ENCODE measurements around the gene CRX. TPM values are rescaled to one million over a fixed set of nuclear protein-coding genes. Genes with fewer than 3 reads are reported as not detected.
"Not testable (repeated sequence)": the region's sequence is repeated elsewhere in the genome, so short reads cannot be mapped to it uniquely, and the experiment has no call there.

CRX gene
- total RNA-seq, 1 experiment from 2014 or later: not detected

DNA sequence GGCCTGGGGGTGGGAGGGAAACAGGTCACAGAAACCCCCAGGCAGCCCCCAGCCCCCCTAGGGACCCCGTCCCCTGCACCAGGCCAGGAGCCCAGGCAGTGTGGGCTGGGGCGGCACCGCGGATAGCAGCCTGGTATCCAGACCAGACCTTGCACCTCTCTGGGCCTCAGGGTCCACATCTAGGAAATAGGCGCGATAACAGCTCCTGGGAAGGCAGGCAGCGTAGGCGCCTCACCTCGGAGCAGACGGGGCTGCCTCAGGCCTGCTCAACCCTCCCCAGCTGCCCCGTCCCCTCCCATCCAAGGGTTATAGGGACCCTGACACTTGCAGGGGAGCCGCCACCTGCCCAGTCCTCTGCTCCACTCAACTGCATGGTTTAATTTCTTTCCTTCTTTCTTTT lies 18.1 kb upstream of the CRX start:
- not testable (repeated sequence) for DNase-seq (ENCODE audit: low read depth)

DNA sequence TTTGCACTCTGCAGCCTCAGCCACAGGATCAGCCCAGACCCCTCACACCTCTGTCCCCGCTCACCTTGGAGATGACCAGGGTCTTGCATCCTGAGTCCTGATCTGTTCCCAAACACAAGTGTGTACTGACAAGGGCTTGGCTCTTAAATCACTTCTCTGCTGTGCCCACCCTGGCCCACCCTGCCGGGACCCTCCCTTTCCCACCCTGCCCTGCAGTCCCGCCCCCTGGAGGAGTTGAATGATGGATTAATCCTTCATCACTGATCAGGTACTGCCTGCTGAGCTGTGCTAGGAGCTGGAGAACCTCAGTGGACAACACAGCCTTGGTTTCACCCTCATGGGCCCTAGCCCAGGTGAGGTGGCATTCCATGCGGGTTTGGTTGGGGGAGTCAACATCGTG lies 17.3 kb upstream of the CRX start, which contains the start of gene TPRX1:
Gene TPRX1 (minus strand): TSS at position 101 of the 400 bp plus-strand sequence. CDS start 12 bp downstream, at position 89.
- DNase-seq (ENCODE audit: low read depth): not testable (repeated sequence)

DNA sequence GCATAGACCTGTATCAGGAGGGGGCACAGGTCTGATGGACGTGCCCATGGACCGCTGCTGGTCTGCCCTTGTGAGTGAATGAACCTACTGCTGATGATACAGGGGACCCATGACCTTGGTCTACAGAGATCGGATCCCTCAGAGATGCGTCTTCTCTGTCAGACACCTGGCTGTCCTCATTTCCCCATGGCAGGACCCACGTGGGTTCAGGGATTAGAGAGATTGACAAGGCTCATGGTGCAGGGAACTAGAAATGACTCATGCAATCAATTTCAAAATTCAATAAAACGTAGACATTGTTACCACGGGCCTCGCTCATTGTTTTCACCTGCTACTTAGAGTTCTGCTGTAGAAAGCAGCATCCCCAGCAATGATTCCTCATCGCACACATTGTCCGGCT lies 16.4 kb upstream of the CRX start:
- DNase-seq (ENCODE audit: low read depth): no peak

DNA sequence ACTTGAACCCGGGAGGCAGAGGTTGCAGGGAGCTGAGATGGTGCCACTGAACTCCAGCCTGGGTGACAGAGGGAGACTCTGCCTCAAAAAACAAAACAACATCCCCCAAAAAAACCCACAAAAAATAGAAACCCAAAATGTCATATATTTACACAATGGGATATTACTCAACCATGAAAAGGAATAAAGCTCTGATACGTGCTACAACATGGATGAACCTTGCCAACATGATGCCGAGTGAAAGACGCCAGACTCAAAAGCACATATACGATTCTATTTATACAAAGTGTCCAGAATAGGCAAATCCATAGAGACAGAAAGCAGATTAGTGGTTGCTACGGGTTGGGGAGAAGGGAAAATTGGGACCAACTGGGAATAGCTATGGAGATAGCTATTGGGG lies 15.3 kb upstream of the CRX start:
- no peak for DNase-seq (ENCODE audit: low read depth)

DNA sequence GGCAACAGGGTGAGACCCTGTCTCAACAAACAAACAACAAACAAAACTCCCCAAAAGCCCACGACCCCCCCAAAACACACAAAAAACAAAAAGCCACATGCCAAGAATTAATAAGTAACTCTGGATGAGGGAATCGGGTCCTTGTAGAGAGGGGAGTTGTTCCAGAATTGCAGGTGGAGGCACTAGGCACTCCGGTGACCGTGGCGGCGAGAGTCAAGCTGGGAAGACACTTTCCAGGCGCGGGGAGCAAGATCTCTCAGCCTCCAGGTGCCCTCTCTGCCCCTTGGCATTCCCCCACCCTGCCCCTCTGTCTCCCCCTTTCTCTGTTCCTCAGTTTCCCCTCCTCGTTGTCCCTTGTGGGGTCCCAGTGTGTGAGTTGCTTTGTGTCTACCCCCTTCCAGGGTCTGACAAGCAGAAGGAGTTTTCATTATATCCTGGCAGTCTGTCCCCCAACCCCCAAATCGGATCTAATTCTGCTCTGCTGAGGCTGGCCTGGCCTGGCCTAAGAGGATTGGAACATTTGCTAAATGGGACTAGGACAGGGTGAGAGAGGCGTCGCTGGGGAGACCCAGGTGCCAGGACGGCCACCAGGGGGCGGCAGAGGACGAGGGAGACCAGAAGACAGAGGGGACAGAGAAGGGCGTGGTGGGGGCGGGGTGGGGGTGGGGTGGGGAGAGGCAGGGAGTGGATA lies 8.3 kb upstream of the CRX start:
- peak; percentile 84 for DNase-seq (ENCODE audit: low read depth)

DNA sequence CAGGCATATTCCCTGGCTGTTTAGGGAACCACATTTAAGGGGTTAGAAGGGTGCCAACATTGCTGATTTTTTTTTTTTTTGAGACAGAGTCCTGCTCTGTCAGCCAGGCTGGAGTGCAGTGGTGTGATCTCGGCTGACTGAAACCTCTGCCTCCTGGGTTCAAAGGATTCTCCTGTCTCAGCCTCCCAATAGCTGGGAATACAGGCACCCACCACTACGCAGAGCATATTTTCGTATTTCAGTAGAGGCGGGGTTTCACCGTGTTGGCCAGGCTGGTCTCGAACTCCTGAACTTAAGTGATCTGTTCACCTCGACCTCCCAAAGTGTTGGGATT lies 7.8 kb upstream of the CRX start:
- DNase-seq (ENCODE audit: low read depth): no peak

DNA sequence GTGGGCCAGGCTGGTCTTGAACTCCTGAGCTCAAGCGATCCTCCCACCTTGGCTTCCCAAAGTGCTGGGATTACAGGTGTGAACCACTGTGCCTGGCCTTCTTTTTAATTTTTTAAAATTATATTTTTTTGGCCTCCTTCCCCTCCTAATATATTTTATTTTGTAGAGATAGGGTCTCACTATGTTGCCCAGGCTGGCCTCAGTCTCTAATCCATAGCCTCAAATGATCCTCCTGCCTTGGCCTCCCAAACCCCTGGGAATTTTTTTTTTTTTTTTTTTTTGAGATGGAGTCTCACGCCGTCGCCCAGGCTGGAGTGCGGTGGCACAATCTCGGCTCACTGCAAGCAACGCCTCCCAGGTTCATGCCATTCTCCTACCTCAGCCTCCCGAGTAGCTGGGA lies 5.5 kb upstream of the CRX start:
- DNase-seq (ENCODE audit: low read depth): not testable (repeated sequence)

DNA sequence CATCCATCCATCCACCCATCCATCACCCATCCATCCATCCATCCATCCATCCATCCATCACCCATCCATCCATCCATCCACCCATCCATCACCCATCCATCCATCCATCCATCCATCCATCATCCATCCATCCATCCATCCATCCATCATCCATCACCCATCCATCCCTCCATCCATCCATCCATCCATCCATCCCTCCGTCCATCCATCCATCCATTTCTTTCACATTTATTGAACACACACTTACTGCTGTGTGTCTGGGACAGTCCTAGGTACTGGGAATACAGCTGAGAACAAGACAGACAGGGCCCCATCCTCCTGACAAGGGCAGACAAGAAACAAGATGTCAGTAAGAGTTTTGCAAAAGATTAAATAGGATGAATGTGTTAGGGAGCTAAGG lies 3.5 kb upstream of the CRX start:
- DNase-seq (ENCODE audit: low read depth): not testable (repeated sequence)

DNA sequence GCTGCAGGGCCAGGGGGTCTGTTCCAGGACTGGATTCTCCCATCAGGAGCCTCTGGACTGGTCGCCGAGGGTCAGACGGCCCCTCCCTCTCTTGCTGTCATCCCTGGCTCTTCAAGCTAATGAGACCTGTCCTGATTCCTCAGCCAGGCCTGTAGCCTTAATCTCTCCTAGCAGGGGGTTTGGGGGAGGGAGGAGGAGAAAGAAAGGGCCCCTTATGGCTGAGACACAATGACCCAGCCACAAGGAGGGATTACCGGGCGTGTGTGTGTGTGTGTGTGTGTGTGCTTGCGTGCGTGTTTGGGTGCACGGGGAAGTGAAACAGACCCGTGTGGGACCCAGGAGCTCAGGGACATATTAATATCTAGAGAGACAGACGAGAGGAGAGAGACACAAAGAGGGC lies 1.9 kb upstream of the CRX start:
- no peak for DNase-seq (ENCODE audit: low read depth)

DNA sequence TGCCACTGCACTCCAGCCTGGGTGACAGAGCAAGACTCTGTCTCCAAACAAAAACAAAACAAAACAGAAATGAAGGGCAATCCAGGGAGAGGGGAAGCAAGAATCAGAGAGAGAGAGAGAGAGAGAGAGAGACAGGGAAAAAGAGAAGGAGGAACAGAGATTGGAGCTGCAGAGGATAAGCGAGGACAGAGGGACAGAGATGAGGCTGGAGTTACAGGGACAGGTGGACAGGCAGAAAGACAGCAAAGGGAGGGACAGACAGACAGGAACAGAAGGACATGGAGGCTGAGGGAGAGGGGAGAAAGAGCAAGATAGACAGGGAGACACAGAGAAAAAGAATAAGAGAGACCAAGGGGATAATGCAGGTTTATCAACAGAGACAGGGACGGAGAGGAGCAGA lies 1.3 kb upstream of the CRX start:
- DNase-seq (ENCODE audit: low read depth): no peak

DNA sequence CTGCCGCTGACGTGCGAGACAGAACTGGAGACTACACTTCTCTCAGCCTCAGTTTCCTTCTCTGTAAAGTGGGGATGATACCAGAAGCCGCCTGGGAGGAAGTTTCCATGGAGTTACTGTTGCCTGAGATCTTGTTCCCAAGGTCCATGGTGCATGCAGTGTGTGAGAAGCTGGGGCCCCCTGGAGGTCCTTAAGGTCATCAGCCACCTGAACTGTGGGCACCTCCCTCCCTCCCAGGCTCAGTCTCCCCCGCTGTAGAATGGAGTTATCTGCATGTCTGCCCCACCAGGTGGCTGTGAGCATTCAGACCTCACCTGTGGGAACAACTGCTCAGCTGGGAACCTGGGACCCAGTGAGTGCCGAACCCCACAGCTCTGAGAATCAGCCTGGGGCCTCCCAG lies 2.7 kb downstream of the CRX start:
- DNase-seq (ENCODE audit: low read depth): no peak

DNA sequence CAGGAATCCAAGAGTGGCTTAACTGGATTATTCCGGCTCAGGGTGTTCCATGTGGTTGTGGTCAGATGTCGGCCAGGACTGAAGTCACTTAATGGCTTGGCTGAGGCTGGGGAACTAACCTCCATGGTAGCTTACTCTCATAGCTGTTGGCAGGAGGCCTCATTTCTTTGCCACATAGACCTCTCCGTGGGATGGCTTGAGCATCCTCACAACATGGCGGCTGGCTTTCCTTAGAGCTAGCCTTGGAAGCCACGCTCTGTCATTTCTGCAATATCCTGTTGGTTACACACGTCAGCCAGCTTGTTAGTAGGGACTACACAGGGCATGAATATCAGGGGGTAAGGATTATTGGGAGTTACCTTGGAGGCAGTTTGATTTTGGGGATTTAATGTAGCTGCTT lies 5.1 kb downstream of the CRX start:
- no peak for DNase-seq (ENCODE audit: low read depth)

DNA sequence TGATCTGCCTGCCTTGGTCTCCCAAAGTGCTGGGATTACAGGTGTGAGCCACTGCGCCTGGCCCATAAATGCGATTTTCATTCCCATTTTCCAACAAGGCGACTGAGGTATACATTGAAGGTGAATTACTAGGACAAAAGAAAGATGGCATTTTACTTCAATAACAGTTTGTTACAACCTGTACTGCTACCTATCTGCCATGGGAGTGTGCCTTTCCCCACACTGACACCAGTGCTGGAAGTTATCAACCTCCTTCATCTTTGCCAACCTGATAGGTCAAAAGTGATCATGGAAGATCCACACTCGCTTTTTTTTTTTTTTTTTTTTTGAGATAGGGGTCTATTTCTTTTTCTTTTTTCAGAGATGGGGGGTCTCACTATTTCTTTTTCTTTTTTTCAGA lies 11.0 kb downstream of the CRX start:
- no peak for DNase-seq (ENCODE audit: low read depth)

DNA sequence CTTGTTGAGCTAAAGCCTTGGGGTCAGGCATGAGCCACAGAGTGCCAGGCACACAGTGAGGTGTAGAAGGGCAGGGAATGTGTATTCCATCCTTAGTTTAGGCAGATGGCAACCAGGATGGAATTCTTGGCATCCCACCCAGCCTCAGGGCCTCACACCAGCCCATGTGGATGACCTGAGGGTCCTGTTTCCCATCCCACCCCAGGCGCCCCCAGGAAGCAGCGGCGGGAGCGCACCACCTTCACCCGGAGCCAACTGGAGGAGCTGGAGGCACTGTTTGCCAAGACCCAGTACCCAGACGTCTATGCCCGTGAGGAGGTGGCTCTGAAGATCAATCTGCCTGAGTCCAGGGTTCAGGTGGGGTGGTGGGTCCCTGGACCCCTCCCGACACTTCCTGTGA lies 14.3 kb downstream of the CRX start:
- DNase-seq (ENCODE audit: low read depth): no peak

DNA sequence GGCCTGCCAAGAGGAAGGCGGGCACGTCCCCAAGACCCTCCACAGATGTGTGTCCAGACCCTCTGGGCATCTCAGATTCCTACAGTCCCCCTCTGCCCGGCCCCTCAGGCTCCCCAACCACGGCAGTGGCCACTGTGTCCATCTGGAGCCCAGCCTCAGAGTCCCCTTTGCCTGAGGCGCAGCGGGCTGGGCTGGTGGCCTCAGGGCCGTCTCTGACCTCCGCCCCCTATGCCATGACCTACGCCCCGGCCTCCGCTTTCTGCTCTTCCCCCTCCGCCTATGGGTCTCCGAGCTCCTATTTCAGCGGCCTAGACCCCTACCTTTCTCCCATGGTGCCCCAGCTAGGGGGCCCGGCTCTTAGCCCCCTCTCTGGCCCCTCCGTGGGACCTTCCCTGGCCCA lies 17.7 kb downstream of the CRX start:
- no peak for DNase-seq (ENCODE audit: low read depth)

DNA sequence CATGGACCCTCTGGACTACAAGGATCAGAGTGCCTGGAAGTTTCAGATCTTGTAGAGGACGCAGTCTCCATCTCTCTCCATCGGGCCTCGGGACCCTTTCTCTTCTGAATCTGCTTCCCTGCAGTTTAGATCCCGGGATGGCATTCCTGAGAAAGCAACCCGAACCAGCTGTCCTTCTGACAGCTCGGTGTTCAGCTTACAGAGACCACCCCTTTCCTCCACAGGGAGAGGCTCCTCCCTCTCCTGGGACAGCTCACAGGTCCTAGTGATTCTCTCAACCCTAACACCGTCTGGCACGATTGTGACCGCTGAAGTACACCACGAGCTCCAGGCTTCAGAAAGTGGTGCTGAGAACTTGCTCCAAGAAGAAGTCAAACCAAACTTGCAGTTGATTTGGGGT lies 18.2 kb downstream of the CRX start:
- no peak for DNase-seq (ENCODE audit: low read depth)

DNA sequence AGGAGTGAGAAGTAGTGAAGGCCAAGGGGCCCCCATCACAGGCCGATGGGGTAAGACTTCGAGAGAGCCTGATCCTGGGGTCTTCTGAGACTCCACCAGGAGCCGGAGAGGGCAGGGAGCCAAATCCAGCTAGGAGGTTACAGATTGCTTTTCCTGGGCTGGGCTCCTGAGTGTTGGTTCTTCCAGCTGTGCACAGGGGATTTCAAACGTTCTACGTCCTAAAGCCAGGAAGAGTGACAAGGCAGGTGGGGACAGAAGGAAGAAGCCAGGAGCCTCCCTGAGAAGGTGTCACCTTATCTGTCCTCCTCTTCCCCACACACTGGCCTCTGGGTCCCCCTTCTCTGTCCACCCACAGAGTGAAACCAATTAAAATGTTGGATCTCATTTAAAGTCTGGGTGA lies 21.2 kb downstream of the CRX start:
- no peak for DNase-seq (ENCODE audit: low read depth)

DNA sequence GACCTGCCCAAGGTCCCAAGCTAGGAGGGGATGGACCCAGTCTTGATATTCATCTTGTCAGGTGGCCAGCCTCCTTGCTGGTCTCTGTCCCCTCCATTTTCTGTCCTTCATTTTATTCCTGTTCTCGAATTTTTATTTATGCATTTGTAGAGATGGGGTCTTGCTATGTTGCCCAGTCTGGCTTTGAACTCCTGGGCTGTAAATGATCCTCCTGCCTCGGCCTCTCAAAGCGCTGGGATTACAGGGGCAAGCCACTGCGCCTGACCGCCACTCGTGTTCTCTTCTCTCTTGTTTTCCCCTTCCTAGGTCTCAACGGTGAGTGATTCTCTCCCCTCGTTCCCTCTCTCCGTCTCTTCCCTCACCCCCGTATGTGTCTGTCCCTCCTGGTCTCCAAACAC lies 26.7 kb downstream of the CRX start:
- no peak for DNase-seq (ENCODE audit: low read depth)

DNA sequence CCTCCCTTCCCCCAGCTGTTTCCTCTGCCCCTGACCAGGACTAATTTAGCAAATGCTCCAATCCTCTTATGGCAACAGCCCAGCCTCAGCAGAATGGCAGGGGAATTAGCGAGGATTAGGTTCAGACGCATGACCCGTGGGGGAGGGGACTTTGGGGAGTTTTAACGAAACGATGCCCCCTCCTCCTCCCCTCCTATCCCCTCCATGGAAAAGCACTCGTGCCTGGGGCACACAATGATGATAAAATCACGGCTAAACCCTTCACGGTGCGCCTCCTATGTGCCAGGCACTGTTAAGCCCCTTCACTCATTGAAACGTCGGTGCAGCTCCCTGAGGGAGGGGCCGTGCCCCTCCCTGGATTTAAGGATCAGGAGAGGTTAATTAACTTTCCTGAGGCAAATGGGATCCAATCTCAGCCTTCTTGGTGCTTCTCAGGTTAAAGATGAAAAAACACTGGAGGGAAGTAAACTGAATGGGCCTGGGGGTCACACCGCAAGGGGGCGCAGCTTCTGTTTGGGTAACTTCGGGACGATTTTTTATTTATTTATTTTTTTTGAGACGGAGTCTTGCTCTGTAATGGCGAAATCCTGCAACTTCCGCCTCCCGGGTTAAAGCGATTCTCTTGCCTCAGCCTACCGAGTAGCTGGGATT lies 27.2 kb downstream of the CRX start:
- peak; percentile 65 for DNase-seq (ENCODE audit: low read depth)

DNA sequence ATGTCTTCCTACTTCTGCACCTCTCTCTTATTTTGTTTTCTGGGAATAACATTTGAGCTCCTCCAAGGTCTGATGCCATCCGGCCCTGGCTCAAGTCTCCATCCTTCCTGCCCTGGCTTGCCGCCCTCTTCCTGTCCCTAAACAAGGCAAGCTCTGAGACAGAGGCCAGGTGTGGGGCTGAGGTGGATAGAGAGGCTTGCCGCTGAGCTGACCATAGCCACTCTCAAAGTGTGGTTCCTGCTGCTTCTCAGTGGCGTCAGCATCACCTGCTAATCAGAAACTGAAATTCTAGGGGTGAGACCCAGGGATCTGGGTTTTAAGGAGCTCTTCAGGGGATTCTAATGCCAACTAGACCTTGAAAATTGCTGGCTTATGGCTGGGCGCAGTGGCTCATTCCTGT lies 31.3 kb downstream of the CRX start:
- DNase-seq (ENCODE audit: low read depth): no peak

DNA sequence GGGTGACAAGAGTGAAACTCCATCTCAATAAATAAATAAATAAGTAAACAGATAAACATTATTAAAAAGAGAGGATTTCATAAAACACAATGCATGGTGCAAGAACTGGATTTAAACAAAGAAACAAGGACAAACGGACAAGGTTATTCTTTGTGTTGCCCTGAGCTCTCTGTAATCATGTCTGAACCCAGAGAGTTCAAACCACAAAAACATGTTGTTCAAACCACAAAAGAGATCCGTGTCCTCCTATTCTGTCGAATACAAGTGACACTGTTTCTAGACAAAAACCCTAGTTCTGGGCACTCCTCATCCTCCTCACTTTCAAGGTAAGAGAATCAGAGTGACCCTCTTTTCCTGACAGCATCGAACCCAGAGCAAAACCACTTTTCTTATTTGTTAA lies 32.7 kb downstream of the CRX start:
- no peak for DNase-seq (ENCODE audit: low read depth)

DNA sequence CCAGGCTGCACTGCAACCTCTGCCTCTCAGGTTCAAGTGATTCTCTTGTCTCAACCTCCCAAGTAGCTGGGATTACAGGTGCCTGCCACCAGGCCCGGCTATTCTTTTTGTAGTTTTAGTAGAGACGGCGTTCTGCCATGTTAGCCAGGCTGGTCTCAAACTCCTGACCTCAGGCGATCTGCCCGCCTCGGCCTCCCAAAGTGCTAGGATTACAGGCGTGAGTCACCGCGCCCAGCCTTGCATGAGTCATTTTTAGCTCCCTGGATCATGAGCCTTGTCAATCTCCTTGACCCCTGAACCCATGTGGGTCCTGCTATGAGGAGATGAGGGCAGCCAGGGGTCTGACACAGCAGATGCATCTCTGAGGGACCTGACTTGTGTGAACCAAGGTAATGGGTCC lies 36.5 kb downstream of the CRX start:
- DNase-seq (ENCODE audit: low read depth): peak; percentile 87

DNA sequence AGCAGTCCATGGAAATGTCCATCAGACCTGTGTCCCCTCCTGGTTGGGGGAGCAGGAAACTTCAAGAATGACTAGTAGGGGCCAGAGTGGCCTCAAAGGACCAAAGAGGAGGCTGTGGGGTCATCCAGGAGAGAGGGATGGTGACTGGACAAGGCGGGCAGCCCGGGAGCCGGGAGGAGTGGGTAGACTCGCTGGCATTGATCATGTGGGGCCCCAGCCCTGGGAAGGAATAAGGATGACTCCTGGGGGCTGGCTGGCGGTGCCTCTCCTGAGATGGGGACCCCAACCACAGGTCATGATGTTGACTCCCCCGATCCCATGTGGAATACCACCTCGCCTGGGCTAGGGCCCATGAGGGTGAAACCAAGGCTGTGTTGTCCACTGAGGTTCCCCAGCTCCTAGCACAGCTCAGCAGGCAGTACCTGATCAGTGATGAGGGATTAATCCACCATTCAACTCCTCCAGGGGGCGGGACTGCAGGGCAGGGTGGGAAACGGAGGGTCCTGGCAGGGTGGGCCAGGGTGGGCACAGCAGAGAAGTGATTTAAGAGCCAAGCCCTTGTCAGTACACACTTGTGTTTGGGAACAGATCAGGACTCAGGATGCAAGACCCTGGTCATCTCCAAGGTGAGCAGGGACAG lies 37.0 kb downstream of the CRX start, which contains the start of gene TPRX2:
Gene TPRX2 (plus strand): TSS at position 590 of the 640 bp plus-strand sequence. CDS start 12 bp downstream, at position 602.
- not testable (repeated sequence) for DNase-seq (ENCODE audit: low read depth)

Measured in Daoy (cell line).